Measurements from ENCODE around the gene COG1. TPM values are rescaled to one million over a fixed set of nuclear protein-coding genes. Genes with fewer than 3 reads are reported as not detected.

The COG1 gene
- polyA plus RNA-seq, 1 donor (not counting 4 experiments of a cell fraction or from before 2014, with no cell fraction given): 16.4 TPM

DNA sequence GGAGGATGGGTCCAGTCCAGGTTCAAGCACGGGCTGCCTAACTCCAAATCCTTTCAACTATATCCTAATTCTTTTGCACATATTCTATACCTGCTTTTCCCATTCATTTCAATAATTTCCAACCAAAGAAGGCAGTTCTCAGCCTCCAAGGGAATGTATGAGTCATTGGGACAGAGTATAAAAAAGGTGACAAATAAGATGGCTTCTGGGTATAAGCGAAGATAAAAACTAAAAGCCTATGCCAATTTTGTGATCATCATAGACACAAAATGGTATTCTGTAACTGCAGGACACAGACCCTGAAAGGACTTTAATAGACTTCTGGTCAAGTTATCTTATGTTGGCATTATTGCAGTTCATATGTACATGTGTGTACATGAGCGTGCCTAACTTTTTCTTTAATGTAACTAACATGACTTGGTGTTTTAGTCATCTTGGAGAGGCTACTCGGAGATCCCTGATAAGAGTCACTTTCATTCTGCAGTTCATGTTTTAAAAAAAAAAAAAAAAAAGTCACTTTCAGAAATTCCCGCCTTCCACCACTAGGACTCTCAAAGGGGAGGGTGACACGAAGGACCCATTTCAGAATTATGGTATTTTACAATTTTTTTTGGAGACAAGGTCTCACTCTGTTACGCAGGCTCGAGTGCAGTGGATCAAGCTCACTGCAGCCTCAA lies 17.3 kb downstream of the COG1 start:
- Histone ChIP-seq H3K4me1 (ENCODE audit: control insufficient read depth, extremely low read depth, insufficient read depth, low read length) (no peaks in the 10 kb centered on the region), H3K27ac (ENCODE audit: control insufficient read depth, insufficient read depth, low read length) (no peak overlapping the region), H4K20me1 (ENCODE audit: control insufficient read depth, extremely low read depth, insufficient read depth, low read length) (no peaks in the 10 kb centered on the region), H2AFZ (ENCODE audit: control insufficient read depth, low read length) (no peak overlapping the region), H3K27me3 (ENCODE audit: control insufficient read depth, extremely low read depth, insufficient read depth, low read length) (no peaks in the 10 kb centered on the region), H3K9me3 (ENCODE audit: control insufficient read depth, low read depth, low read length) (no peaks in the 10 kb centered on the region), H3K79me2 (ENCODE audit: control insufficient read depth, insufficient read depth, low read length) (peaks cover 8% of the 10 kb centered on the region), H3K4me2 (ENCODE audit: control insufficient read depth, extremely low read depth, insufficient read depth, low read depth, low read length) (no peak overlapping the region), H3K9ac (ENCODE audit: control insufficient read depth, extremely low read depth, insufficient read depth, low read length) (no peak overlapping the region), H3K4me3 (ENCODE audit: control insufficient read depth in 2 of 3, extremely low read depth in 1 of 3, insufficient read depth in 2 of 3, low read depth in 1 of 3, low read length in 3 of 3) (no peak overlapping the region), H3K36me3 (ENCODE audit: control insufficient read depth in 2 of 2, extremely low read depth in 1 of 2, insufficient read depth in 2 of 2, low read length in 2 of 2) (peaks cover 19 to 28% of the 10 kb centered on the region in 2 experiments), H3K9me1 (ENCODE audit: control insufficient read depth, extremely low read depth, insufficient read depth, low read length) (no peaks in the 10 kb centered on the region)
- no peak for TF ChIP-seq EZH2 (IDR thresholded peaks at IDR 0.05; ENCODE audit: low read length)
- TF ChIP-seq, protein P1, sequence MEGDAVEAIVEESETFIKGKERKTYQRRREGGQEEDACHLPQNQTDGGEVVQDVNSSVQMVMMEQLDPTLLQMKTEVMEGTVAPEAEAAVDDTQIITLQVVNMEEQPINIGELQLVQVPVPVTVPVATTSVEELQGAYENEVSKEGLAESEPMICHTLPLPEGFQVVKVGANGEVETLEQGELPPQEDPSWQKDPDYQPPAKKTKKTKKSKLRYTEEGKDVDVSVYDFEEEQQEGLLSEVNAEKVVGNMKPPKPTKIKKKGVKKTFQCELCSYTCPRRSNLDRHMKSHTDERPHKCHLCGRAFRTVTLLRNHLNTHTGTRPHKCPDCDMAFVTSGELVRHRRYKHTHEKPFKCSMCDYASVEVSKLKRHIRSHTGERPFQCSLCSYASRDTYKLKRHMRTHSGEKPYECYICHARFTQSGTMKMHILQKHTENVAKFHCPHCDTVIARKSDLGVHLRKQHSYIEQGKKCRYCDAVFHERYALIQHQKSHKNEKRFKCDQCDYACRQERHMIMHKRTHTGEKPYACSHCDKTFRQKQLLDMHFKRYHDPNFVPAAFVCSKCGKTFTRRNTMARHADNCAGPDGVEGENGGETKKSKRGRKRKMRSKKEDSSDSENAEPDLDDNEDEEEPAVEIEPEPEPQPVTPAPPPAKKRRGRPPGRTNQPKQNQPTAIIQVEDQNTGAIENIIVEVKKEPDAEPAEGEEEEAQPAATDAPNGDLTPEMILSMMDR (optimal IDR thresholded peaks at IDR 0.05 in 1 of 3, IDR thresholded peaks at IDR 0.05 in 1 of 3, conservative IDR thresholded peaks at IDR 0.05 in 1 of 3; ENCODE audit: extremely low read depth in 1 of 3, insufficient read depth in 2 of 3, low read length in 3 of 3): peak in 1 of 3 experiments; percentile 23
- DNase-seq (ENCODE audit: low read depth, low spot score): no peak
- FAIRE-seq: no peak
- dilution Hi-C loops (cut with MboI; ENCODE audit: extremely low pct_ligation_motif_present, low sequenced_read_pairs): no loop called here

DNA sequence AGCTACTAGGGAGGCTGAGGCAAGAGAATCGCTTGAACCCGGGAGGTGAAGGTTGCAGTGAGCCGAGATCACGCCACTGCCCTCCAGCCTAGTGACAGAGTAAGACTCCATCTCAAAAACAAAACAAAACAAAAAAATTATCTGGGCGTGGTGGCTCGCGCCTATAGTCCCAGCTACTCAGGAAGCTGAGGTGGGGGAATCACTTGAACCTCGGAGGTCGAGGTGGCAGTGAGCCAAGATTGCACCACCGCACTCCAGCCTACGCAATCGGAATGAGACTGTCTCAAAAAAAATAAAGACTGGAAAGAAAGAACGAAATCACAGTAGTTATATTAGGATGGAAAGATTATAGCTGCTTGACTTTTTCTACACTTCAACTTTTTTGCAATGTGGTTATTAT lies 18.9 kb downstream of the COG1 start:
- Histone ChIP-seq H3K79me2 (ENCODE audit: control insufficient read depth, insufficient read depth, low read length) (peaks cover 21% of the 10 kb centered on the region), H3K27ac (ENCODE audit: control insufficient read depth, insufficient read depth, low read length) (no peak overlapping the region), H3K4me3 (ENCODE audit: control insufficient read depth in 2 of 3, extremely low read depth in 1 of 3, insufficient read depth in 2 of 3, low read depth in 1 of 3, low read length in 3 of 3) (no peak overlapping the region), H3K9me1 (ENCODE audit: control insufficient read depth, extremely low read depth, insufficient read depth, low read length) (peaks cover 4% of the 10 kb centered on the region), H4K20me1 (ENCODE audit: control insufficient read depth, extremely low read depth, insufficient read depth, low read length) (no peaks in the 10 kb centered on the region), H3K9me3 (ENCODE audit: control insufficient read depth, low read depth, low read length) (no peaks in the 10 kb centered on the region), H3K9ac (ENCODE audit: control insufficient read depth, extremely low read depth, insufficient read depth, low read length) (no peak overlapping the region), H3K4me2 (ENCODE audit: control insufficient read depth, extremely low read depth, insufficient read depth, low read depth, low read length) (no peak overlapping the region), H2AFZ (ENCODE audit: control insufficient read depth, low read length) (no peak overlapping the region), H3K27me3 (ENCODE audit: control insufficient read depth, extremely low read depth, insufficient read depth, low read length) (no peaks in the 10 kb centered on the region), H3K36me3 (ENCODE audit: control insufficient read depth in 2 of 2, extremely low read depth in 1 of 2, insufficient read depth in 2 of 2, low read length in 2 of 2) (peaks cover 21 to 22% of the 10 kb centered on the region in 2 experiments), H3K4me1 (ENCODE audit: control insufficient read depth, extremely low read depth, insufficient read depth, low read length) (no peaks in the 10 kb centered on the region)
- FAIRE-seq: no peak
- TF ChIP-seq EZH2 (IDR thresholded peaks at IDR 0.05; ENCODE audit: low read length): no peak
- TF ChIP-seq, protein P1 (optimal IDR thresholded peaks at IDR 0.05 in 1 of 3, IDR thresholded peaks at IDR 0.05 in 1 of 3, conservative IDR thresholded peaks at IDR 0.05 in 1 of 3; ENCODE audit: extremely low read depth in 1 of 3, insufficient read depth in 2 of 3, low read length in 3 of 3): no peak
- no peak for DNase-seq (ENCODE audit: low read depth, low spot score)
- dilution Hi-C loops (cut with MboI; ENCODE audit: extremely low pct_ligation_motif_present, low sequenced_read_pairs): no loop called here
